Stimulated activated CD8-positive, alpha-beta memory T cell treated with anti-CD3 and anti-CD28 coated beads, Interleukin-12 subunit alpha, Interleukin-12 subunit beta, amount 100 ng/mL, for 24 hours (primary cell): ENCODE measurements around the gene SLC29A1.
"Not testable (repeated sequence)": the region's sequence is repeated elsewhere in the genome, so short reads cannot be mapped to it uniquely, and the experiment has no call there.

ENCODE experiments used
- DNase-seq: peaks from one replicate; pipeline ENCODE4 v3.0.0-alpha.2; 2020; ENCODE audit errors: extremely low read depth

Gene SLC29A1

GRCh38 chr6:44194326-44194725, 29.1 kb upstream of the SLC29A1 start:
- DNase-seq, result no peak

GRCh38 chr6:44196351-44196750, 27.0 kb upstream of the SLC29A1 start:
- not testable (repeated sequence) for DNase-seq

GRCh38 chr6:44198684-44199083, 24.7 kb upstream of the SLC29A1 start:
- DNase-seq, result no peak

- DNase-seq, result no peak
Measured at GRCh38 chr6:44199883-44200282, 23.5 kb upstream of the SLC29A1 start.

- DNase-seq, result no peak
Measured at GRCh38 chr6:44201200-44201599, 22.2 kb upstream of the SLC29A1 start.

GRCh38 chr6:44201638-44202303, 21.6 kb upstream of the SLC29A1 start:
- no peak for DNase-seq

GRCh38 chr6:44202332-44202971, 20.9 kb upstream of the SLC29A1 start:
- DNase-seq, result no peak

- DNase-seq, result no peak
Measured at GRCh38 chr6:44202972-44203750, 20.2 kb upstream of the SLC29A1 start.

- no peak for DNase-seq
Measured at GRCh38 chr6:44203955-44204354, 19.4 kb upstream of the SLC29A1 start.

- DNase-seq, result no peak
Measured at GRCh38 chr6:44207966-44208365, 15.4 kb upstream of the SLC29A1 start.

GRCh38 chr6:44211284-44211683, 12.1 kb upstream of the SLC29A1 start:
- DNase-seq, result no peak

- DNase-seq, result no peak
Measured at GRCh38 chr6:44214307-44214706, 9.1 kb upstream of the SLC29A1 start.

- DNase-seq, result no peak
Measured at GRCh38 chr6:44216677-44217331, 6.6 kb upstream of the SLC29A1 start, which contains the start of gene MYMX. TSS of gene MYMX (plus strand) at chr6:44216926. CDS start at chr6:44217472, 546 bp downstream.

- no peak for DNase-seq
Measured at GRCh38 chr6:44217332-44218143, 5.9 kb upstream of the SLC29A1 start.

GRCh38 chr6:44219053-44219814, 4.2 kb upstream of the SLC29A1 start:
- no peak for DNase-seq

- DNase-seq, result no peak
Measured at GRCh38 chr6:44219815-44220784, 3.3 kb upstream of the SLC29A1 start.

- no peak for DNase-seq
Measured at GRCh38 chr6:44220913-44221290, 2.5 kb upstream of the SLC29A1 start.

- peak; percentile 44 for DNase-seq
Measured at GRCh38 chr6:44221291-44221960, 2.0 kb upstream of the SLC29A1 start.

GRCh38 chr6:44221961-44222335, 1.4 kb upstream of the SLC29A1 start:
- no peak for DNase-seq
